HCT116 (cell line): ENCODE data around the gene CCR2. TPM values are rescaled to one million over a fixed set of nuclear protein-coding genes. Genes with fewer than 3 reads are reported as not detected.

ENCODE experiments used
- ATAC-seq: fragments of 200-7000 bp; cut with Tn5 transposase; 2 replicates; pipeline ENCODE4 v1.9.1; 2020; ENCODE audit warnings: mild to moderate bottlenecking, moderate library complexity
- BruUV-seq: library from RNA; stranded (reverse); fragments of 400-500 nt; replicated peaks from 2 replicates; lab custom pipeline; 2021; lab: Mats Ljungman, UMichigan
- CTCF ChIA-PET: fragments of 300-600 bp; sonication (Branson Sonifier 250); formaldehyde crosslinking; loops from one replicate; lab custom pipeline; 2021; ENCODE audit warnings: antibody characterized with exemption; lab: Charles Lee
- POLR2A ChIA-PET: fragments of 300-600, 350-600 bp; sonication (Branson Sonifier 250); formaldehyde crosslinking; loops from one replicate; lab custom pipeline; 2021; ENCODE audit warnings: antibody characterized with exemption; lab: Charles Lee
- RAD21 ChIA-PET, 2 experiments: fragments of 300-600 bp; sonication (Branson Sonifier 250); formaldehyde crosslinking; loops; one replicate each; lab custom pipeline; 2023; ENCODE audit warnings: low total read pairs in 2 of 2; ENCODE audit not compliant: uncharacterized antibody in 2 of 2, unreplicated experiment in 2 of 2, low non-redundant PET in 1 of 2; lab: Charles Lee
- DNase-seq: peaks from one replicate; pipeline ENCODE4 v3.0.0-alpha.2; 2010; ENCODE audit warnings: low read depth, low spot score
- H2AFZ ChIP-seq: fragments of 200-600 bp; shearing (Covaris generic), sonication (generic); 2 replicates; pipeline ENCODE4 v1.6.1; 2017; ENCODE audit warnings: low read depth, mixed run types, mixed read lengths, antibody characterized with exemption, low read length; ENCODE audit not compliant: poor library complexity, severe bottlenecking
- H3K27ac ChIP-seq: 2 replicates; pipeline ENCODE4 v1.5.1; 2012; ENCODE audit warnings: low read depth, low read length
- H3K27me3 ChIP-seq: fragments of 200-600 bp; sonication (generic); 2 replicates; pipeline ENCODE4 v1.6.1; 2016; ENCODE audit warnings: mixed run types, low read length, mixed read lengths; ENCODE audit not compliant: insufficient read depth
- H3K36me3 ChIP-seq, 2 experiments: fragments of 200-500 bp in 1 of 2; fragments of 200-600 bp in 1 of 2; sonication (Bioruptor generic) in 1 of 2; sonication (generic) in 1 of 2; 2 replicates each; pipeline versions ENCODE4 v1.5.1 to v1.6.1; 2014 to 2016; ENCODE audit warnings: low read length in 2 of 2, inconsistent platforms in 1 of 2, mixed read lengths in 1 of 2, mixed run types in 1 of 2; ENCODE audit not compliant: insufficient read depth in 2 of 2, control insufficient read depth in 1 of 2
- H3K4me1 ChIP-seq, 2 experiments: fragments of 200-600 bp in 1 of 2; sonication (generic) in 1 of 2; 2 replicates each; pipeline versions ENCODE4 v1.5.1 to v1.6.1; 2012 to 2017; ENCODE audit warnings: low read length in 2 of 2, inconsistent platforms in 1 of 2, mild to moderate bottlenecking in 1 of 2, mixed read lengths in 1 of 2, mixed run types in 1 of 2, moderate library complexity in 1 of 2; ENCODE audit not compliant: insufficient read depth in 2 of 2, control insufficient read depth in 1 of 2
- H3K4me2 ChIP-seq: fragments of 200-600 bp; sonication (generic); 2 replicates; pipeline ENCODE4 v1.6.1; 2017; ENCODE audit warnings: mixed run types, low read length, mixed read lengths
- H3K4me3 ChIP-seq, 2 experiments: fragments of 200-600 bp in 1 of 2; sonication (generic) in 1 of 2; replicated peaks in 1 of 2; 2 replicates each; pipeline ENCODE4 v1.5.1; 2011 to 2016; ENCODE audit warnings: low read length in 2 of 2, control low read depth in 1 of 2, low read depth in 1 of 2, mild to moderate bottlenecking in 1 of 2, mixed read lengths in 1 of 2, mixed run types in 1 of 2
- H3K79me2 ChIP-seq: fragments of 200-600 bp; sonication (generic); 2 replicates; pipeline ENCODE4 v1.6.1; 2017; ENCODE audit warnings: mild to moderate bottlenecking, mixed run types, low read length, moderate library complexity, mixed read lengths; ENCODE audit not compliant: insufficient read depth
- H3K9ac ChIP-seq: fragments of 200-600 bp; sonication (generic); 2 replicates; pipeline ENCODE4 v1.6.1; 2016; ENCODE audit warnings: low read length, mixed read lengths
- H3K9me2 ChIP-seq: fragments of 200-600 bp; sonication (generic), shearing (Covaris generic); 2 replicates; pipeline ENCODE4 v1.6.1; 2017; ENCODE audit warnings: mixed run types, mild to moderate bottlenecking, moderate library complexity; ENCODE audit not compliant: insufficient read depth
- H3K9me3 ChIP-seq, 2 experiments: fragments of 200-500 bp in 1 of 2; fragments of 200-600 bp in 1 of 2; sonication (Bioruptor generic) in 1 of 2; sonication (generic) in 1 of 2; 2 replicates each; pipeline ENCODE4 v1.6.1; 2014 to 2017; ENCODE audit warnings: low read length in 2 of 2, mixed read lengths in 2 of 2, inconsistent platforms in 1 of 2, low read depth in 1 of 2, mild to moderate bottlenecking in 1 of 2, mixed run types in 1 of 2, moderate library complexity in 1 of 2; ENCODE audit not compliant: control insufficient read depth in 1 of 2, insufficient read depth in 1 of 2
- H4K20me1 ChIP-seq: fragments of 200-600 bp; sonication (generic), shearing (Covaris generic); 2 replicates; pipeline ENCODE4 v1.6.1; 2017; ENCODE audit warnings: mixed run types, mild to moderate bottlenecking, moderate library complexity; ENCODE audit not compliant: insufficient read depth
- CEBPB ChIP-seq: IDR thresholded peaks from 2 replicates; pipeline ENCODE4 v1.6.1; 2012; ENCODE audit warnings: low read depth
- CTCF ChIP-seq, 3 experiments: fragments of 200-600 bp in 1 of 3; sonication (generic) in 1 of 3; IDR thresholded peaks in 2 of 3; conservative IDR thresholded peaks in 1 of 3; 2 replicates each; pipeline ENCODE4 v1.5.1; 2012 to 2017; ENCODE audit warnings: low read depth in 2 of 3, low read length in 2 of 3, antibody characterized with exemption in 1 of 3, borderline replicate concordance in 1 of 3, control low read depth in 1 of 3, mild to moderate bottlenecking in 1 of 3, mixed read lengths in 1 of 3, mixed run types in 1 of 3, moderate library complexity in 1 of 3; ENCODE audit not compliant: insufficient read depth in 1 of 3
- ELF1 ChIP-seq: IDR thresholded peaks from 2 replicates; pipeline ENCODE4 v1.6.1; 2012; ENCODE audit warnings: low read depth, borderline replicate concordance
- POLR2A ChIP-seq: IDR thresholded peaks from 2 replicates; pipeline ENCODE4 v1.7.0; 2011; ENCODE audit warnings: borderline replicate concordance; ENCODE audit not compliant: insufficient read depth, insufficient read length; ENCODE audit errors: extremely low read depth
- RAD21 ChIP-seq: IDR thresholded peaks from 2 replicates; pipeline ENCODE4 v1.6.1; 2012; ENCODE audit warnings: low read depth, mild to moderate bottlenecking
- SP1 ChIP-seq: IDR thresholded peaks from 2 replicates; pipeline ENCODE4 v1.6.1; 2012; ENCODE audit warnings: low read depth
- ZBTB33 ChIP-seq: IDR thresholded peaks from 2 replicates; pipeline ENCODE4 v1.6.1; 2011; ENCODE audit warnings: mild to moderate bottlenecking, low read length, moderate library complexity; ENCODE audit not compliant: insufficient replicate concordance; ENCODE audit errors: extremely low read depth
- ZFX ChIP-seq: fragments of 450-650 bp; IDR thresholded peaks from 2 replicates; pipeline ENCODE4 v1.6.1; 2017
- intact Hi-C: fragments of 100-400 bp; cut with micrococcal nuclease; formaldehyde crosslinking; loops from 2 replicates; pipeline ENCODE4 v1.10.0; 2022
- total RNA-seq: library from RNA; stranded (reverse); gene quantifications from one replicate; pipeline ENCODE4 v1.2.1, GENCODE V29; 2021; ENCODE audit not compliant: unreplicated experiment

The CCR2 gene
- total RNA-seq, 1 experiment from 2014 or later, result not detected

- H3K9me2 ChIP-seq, result no peaks in the 10 kb centered on the region
- no peak overlapping the region for H3K4me3 ChIP-seq
- H2AFZ ChIP-seq, result no peak overlapping the region
- DNase-seq, result no peak
- H4K20me1 ChIP-seq, result no peaks in the 10 kb centered on the region
- intact Hi-C loops, result no loop called here
- no peaks in the 10 kb centered on the region for H3K36me3 ChIP-seq
- BruUV-seq, result no TSS peak
- RAD21 ChIA-PET, result interaction anchor here in 1 of 2 experiments (0.6 kb wide), 1 partner anchor 1140 kb away, joined by 3 read pairs; no protein-coding TSS in a partner anchor
- TF ChIP-seq POLR2A, result no peak
- no peak for TF ChIP-seq ELF1
- TF ChIP-seq ZFX, result no peak
- no peak for TF ChIP-seq SP1
- TF ChIP-seq RAD21, result 0 out of 2 replicates have a peak, but pooled peaks have one; percentile 14
- 0 out of 2 replicates have a peak, but pooled peaks have one; percentile 16 for TF ChIP-seq CEBPB
- TF ChIP-seq, all 23 proteins: peak for 2
- Histone ChIP-seq H3K27ac (no peak overlapping the region), H3K4me2 (no peak overlapping the region), H3K4me1 (no peaks in the 10 kb centered on the region), H3K27me3 (no peaks in the 10 kb centered on the region), H3K79me2 (no peaks in the 10 kb centered on the region), H3K9me3 (no peaks in the 10 kb centered on the region), H3K9ac (no peak overlapping the region)
- ATAC-seq, result peak; percentile 32; the same call in 1 of the 2 replicates
- POLR2A ChIA-PET, result no interaction called here
- CTCF ChIA-PET, result no interaction called here
Observed at GRCh38 chr3:46393554-46394434, 39.9 kb downstream of the CCR2 start.

- POLR2A ChIA-PET, result no interaction called here
Observed at GRCh38 chr3:46395210-46395661, 41.3 kb downstream of the CCR2 start.

More at GRCh38 chr3:46395210-46395661, 41.3 kb downstream of the CCR2 start:
- Histone ChIP-seq H3K9me2 (no peaks in the 10 kb centered on the region), H3K79me2 (no peaks in the 10 kb centered on the region), H2AFZ (no peak overlapping the region), H3K4me1 (no peaks in the 10 kb centered on the region), H3K4me2 (no peak overlapping the region), H4K20me1 (no peaks in the 10 kb centered on the region), H3K9me3 (no peaks in the 10 kb centered on the region), H3K27me3 (no peaks in the 10 kb centered on the region), H3K9ac (no peak overlapping the region), H3K4me3 (no peak overlapping the region), H3K36me3 (no peaks in the 10 kb centered on the region), H3K27ac (no peak overlapping the region)
- RAD21 ChIA-PET, result no interaction called here
- DNase-seq (no peak), ATAC-seq (peak; percentile 72)
- TF ChIP-seq ZBTB33, result no peak
- peak in 2 of 3 experiments; percentile 36 to 38; a peak in 4 of 6 replicates for TF ChIP-seq CTCF (IDR thresholded peaks at IDR 0.05 in 2 of 3, conservative IDR thresholded peaks at IDR 0.05 in 1 of 3; ENCODE audit: borderline replicate concordance in 1 of 3, insufficient read depth in 1 of 3, low read depth in 2 of 3, low read length in 2 of 3)
- CTCF ChIA-PET, result no interaction called here
- no TSS peak for BruUV-seq
- intact Hi-C loops, result no loop called here
